ENCODE results near the gene OR2A1.
"Not testable (repeated sequence)": the region's sequence is repeated elsewhere in the genome, so short reads cannot be mapped to it uniquely, and the experiment has no call there.

The OR2A1 gene

GRCh38 chr7:144311872-144312469 is at the start of gene OR2A1:
Gene OR2A1, plus strand, starts transcription at chr7:144312419. Its CDS starts 5,706 bp downstream, at chr7:144318125.
- DNase-seq = not testable (repeated sequence)

DNA sequence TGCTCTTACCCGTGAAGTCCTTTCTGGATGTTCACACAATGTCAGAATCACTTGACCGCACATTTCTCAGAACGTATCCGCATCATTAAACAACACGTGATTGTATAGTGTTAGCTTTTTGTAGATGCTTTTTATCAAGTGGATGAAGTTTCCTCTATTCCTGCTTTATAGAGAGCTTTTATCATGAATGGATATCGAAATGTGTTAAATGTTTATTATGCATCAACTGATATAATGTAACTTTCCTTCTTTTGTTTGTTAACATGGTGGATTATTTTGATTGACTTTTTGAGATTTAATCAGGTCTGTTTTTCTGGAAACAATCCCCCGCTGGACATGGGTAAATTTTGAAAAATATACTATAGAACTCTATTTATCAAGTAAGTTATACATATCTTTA is 47.5 kb upstream of the OR2A1 start, which contains the start of gene OR2A7:
OR2A7 (minus strand) TSS at position 101 of the 400 bp plus-strand sequence. CDS start 5,164 bp downstream, outside the sequence.
- DNase-seq = not testable (repeated sequence)

- not testable (repeated sequence) for DNase-seq
Observed at GRCh38 chr7:144269188-144269587, 43.0 kb upstream of the OR2A1 start, which contains the start of gene CTAGE8. Gene CTAGE8, minus strand, starts transcription at chr7:144269288. Its CDS starts 38 bp downstream, at chr7:144269250.

- not testable (repeated sequence) for DNase-seq
Observed at GRCh38 chr7:144275281-144275680, 36.9 kb upstream of the OR2A1 start.

DNA sequence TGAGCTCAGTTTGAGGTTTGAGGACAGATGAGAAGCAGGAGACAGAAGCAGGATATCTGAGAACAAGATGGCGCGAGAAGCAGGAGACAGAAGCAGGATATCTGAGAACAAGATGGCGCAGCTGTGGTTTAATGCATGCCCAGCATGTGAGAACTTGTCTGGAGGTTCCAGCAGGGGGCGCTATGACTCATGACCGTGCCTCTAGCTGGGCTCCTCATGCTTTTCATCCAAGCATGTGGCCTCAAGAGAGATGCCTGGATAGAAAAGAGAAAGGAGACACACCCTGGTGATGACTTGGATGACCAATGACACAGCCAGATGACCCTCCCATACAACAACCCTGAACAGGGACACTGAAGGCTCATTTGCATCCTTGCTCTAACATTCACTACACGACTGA is 32.2 kb upstream of the OR2A1 start:
- not testable (repeated sequence) for DNase-seq

- not testable (repeated sequence) for DNase-seq
Observed at GRCh38 chr7:144281981-144282380, 30.2 kb upstream of the OR2A1 start.

DNA sequence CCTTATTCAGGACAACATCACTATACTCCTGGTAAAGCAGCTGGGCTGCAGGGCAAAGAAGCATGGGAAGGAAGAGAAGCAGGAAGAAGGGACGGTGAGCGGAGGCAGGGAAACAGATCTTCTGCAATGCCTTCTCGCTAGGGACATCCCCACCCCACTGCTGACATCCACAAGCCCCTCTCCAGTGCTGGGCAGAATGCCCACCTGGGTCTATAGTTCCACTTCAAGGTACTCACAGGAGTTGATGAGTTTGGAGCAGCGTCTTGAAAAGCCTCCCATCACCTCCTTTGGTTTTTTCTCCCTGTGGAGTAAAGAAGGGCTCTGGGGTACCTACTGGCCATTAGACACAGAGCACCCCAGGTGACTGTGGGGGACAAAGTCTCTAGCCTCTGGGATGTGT is 29.7 kb upstream of the OR2A1 start:
- not testable (repeated sequence) for DNase-seq

DNA sequence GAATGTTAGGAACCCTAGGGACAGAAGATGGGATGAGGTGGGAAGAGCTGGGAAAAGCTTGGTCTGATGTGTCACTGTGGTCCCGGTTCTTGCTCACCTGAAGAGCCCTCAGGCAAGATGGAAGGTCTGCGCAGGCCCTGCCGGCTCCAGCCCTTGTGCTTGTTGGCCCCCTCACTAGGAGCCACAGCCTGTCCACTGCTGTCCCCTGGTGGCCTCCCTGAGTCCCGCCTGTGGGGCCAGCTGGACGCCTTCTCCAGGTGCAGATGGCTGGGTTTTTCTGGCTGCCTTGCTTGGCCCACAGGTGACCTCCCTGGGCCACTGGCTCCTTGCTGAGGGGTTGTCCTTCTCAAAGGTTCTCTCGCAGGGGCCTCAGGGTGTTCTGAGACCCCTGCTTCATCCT is 28.5 kb upstream of the OR2A1 start:
- DNase-seq = not testable (repeated sequence)

DNA sequence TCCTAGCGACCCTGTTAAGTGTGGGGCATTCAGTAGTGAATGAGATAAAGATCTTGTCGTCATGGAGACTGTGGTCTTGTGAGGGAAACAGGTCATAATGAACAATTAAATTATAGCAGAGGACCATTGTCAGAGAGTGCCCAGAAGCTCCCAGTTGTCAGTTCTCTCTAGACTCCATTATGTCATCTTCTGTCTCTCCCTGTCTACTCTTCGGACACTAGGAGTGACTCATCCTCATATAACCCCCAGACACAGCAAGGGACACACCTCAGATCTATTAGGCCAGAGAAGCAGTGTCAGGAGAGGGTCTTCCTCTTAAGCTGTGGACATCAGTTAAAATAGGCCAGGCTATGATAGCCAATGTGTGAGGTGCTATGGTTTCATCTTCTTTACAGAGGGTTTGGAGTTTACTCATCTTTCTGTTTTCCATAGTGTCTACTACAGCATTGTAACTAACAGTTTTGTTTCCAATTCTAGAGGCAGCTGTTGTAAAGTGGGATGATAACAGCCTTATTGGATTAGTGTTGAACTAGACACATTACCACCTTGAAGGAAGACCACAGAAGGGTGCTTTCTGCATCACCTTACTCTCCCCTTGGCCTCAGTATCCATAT is 24.9 kb upstream of the OR2A1 start:
- DNase-seq = not testable (repeated sequence)

DNA sequence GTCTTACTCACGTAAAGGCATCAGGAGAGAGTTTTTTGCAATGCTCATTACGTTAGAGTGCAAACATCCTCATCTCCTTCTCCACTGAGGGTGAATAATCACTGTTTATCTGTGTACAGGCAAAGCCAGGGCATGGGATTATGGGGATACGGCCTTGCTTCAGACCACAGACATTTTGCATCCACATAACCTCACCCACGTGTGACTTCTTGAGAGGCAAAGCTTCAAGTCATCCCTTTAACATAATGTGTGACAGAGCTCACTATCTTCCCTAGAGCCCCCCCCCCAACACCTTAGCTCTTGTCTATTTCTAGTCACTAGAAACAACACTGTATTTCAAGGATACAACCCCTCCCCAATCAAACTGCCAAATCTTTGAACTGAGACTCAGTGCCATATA is 20.6 kb upstream of the OR2A1 start:
- not testable (repeated sequence) for DNase-seq

- not testable (repeated sequence) for DNase-seq
Observed at GRCh38 chr7:144292384-144293161, 19.6 kb upstream of the OR2A1 start.

GRCh38 chr7:144293794-144294499 is 18.3 kb upstream of the OR2A1 start:
- not testable (repeated sequence) for DNase-seq

DNA sequence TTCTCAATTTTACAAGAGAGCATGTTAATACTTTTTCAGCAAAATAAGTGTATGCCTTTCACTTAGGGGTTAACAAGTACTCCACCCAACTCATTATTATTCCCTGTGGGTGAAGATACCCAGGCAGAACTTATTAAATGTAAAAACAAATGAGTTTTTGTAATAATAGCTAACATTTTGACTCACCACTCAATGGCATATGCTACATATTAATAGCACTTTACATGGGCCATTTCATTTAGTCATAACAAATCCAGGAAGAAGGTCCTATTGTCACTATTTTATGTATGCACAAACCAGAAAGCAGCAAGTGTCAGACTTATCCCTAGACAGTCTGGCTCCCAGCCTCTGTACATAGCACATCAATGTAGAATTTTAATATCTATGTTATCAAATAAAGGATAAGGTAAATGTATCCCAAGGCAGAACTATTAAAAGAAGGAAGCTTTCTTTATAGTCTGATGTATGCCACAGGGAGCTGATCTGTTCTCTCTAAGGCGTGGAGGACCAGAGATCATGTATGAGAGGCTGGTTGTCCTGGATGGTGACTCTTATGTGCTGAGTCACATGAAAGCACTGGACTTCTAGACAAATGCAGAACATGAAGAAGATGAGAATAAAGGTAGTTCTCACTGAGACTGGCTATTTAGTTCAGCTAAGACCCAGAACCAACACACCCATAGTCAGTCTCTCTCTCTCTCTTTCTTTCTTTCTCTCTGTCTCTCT is 9.5 kb upstream of the OR2A1 start:
- DNase-seq = not testable (repeated sequence)

GRCh38 chr7:144303607-144304006 is 8.6 kb upstream of the OR2A1 start:
- DNase-seq = not testable (repeated sequence)

DNA sequence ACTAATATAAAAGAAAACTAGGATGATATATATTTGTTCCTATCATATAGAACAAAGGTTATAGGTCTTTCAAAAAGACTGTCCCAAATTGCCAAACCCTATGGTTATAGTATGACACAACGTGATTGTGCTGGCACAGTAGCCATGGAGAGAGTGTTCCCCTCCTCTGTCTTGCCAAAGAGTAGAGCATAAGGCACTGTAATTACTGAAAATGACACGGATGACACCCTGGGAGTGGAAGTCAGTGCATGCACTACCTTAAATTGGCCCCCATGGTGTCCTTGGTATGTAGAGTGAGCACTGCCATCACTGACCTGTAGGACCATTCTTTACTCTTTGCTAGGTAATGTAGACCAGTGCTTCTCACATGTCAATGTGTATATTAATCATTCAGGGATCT is 7.1 kb upstream of the OR2A1 start:
- not testable (repeated sequence) for DNase-seq

DNA sequence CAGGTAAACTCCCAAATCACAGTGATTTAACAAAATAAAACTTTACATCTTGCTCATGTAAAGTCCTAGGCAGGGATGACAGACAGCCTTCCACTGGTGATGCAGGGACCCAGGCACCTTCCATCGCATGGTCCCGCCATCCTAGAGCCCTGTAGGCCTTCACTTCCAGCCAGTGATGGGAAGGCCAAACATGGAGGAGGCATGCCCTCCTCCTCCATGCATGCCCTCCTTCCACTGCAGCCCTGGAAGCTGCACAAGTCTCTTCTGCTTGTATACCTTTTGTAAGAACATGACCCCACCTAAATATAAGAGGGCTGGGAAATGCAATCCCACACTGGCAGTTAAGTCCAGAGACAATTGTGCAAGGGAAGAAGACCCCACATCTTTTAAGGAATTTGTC is 2.5 kb upstream of the OR2A1 start:
- not testable (repeated sequence) for DNase-seq

GRCh38 chr7:144311218-144311617 is 1.0 kb upstream of the OR2A1 start:
- not testable (repeated sequence) for DNase-seq

DNA sequence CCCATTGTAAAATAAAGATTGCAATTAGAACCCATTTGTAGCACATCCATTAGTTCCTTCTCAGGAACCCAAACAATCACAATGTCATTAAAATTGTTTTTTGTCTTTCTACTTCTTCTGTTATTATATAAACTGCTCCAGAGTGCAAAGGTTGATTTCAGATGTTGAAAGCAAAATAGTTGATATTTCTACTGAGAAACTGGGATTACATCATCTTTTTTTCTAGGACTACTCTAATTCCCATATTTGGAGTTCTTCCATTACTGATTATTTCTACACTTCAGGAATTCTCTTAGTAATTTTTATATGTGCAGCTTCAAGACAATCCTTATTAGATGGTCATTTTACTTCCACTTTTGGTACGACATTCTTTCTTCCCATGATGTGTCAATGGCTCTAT is 5.3 kb downstream of the OR2A1 start:
- DNase-seq = not testable (repeated sequence)

DNA sequence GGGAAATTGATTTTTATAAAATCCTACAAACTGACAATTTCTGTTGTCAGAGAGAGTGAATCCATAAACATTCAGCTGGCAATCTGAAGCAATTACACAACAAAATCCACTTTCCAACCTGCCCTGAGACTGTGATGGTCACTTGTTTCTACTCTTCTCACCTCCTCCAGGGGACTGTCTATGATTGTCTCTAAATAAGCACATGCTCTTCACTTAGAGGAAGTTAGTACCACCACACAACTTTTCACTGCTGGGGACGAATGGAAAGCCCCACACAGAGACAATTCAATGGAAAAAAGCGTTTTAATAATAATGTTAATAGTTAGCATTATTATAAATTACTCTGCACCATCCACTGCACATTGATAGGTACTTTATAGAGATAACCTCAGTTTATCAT is 7.3 kb downstream of the OR2A1 start:
- DNase-seq = not testable (repeated sequence)

DNA sequence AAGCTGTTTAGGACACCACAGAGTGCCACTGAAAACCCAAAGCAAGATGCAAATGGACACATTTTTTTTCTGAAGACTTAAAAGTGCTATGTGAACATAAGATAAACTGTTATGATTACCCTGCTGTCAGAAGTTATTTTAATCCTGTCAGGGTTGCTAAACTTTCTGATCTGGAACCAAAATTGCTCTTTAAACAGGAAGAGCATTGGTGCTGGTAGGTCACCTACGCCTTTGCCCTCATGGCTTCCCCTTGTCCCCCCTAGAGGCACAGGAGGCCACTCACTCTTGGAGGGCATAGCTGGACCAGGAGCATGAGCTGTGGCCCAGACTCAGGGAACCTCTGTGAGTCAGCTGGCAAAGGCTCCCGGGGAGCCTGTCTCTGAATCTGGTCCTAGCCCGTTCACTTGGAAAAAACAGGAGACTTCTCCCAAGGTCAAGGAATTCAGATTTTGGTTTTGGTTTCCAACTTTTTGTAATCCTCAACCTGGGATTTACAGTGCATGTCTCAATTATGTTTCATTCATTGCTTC is 9.5 kb downstream of the OR2A1 start:
- not testable (repeated sequence) for DNase-seq

DNA sequence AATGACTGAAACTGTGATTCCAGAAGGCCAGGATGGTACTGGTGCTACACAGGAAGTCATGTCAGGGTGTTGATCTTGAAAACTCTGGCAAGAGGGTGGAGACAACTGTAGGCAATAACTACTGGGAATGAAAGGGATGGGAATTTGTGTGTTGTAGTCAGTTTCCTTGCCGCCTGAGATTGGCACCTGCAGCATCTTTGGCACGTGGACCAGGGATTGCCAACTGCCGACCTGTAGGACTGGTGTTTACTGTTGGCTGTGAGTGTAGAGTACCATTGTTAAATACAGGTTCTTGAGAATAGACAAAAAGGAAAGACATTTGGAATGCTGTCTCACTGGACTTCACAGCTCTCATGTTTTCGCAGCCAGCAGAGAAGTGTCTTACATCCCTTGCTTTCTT is 11.1 kb downstream of the OR2A1 start:
- DNase-seq = not testable (repeated sequence)

- not testable (repeated sequence) for DNase-seq
Observed at GRCh38 chr7:144325868-144326267, 13.6 kb downstream of the OR2A1 start.
